A673 (cell line): ENCODE data around the gene CNPY1. TPM values are rescaled to one million over a fixed set of nuclear protein-coding genes. Genes with fewer than 3 reads are reported as not detected.

Experiments used
- BruUV-seq: library from RNA; stranded (reverse); fragments of 400-500 nt; replicated peaks from 2 replicates; lab custom pipeline; 2021; lab: Mats Ljungman, UMichigan
- CTCF ChIA-PET: fragments of 300-600 bp; sonication (Branson Sonifier 250); formaldehyde crosslinking; loops from one replicate; lab custom pipeline; 2022; ENCODE audit warnings: antibody characterized with exemption; lab: Charles Lee
- POLR2A ChIA-PET: fragments of 300-600 bp; sonication (Branson Sonifier 250); formaldehyde crosslinking; loops from one replicate; lab custom pipeline; 2022; ENCODE audit warnings: antibody characterized with exemption; ENCODE audit not compliant: low non-redundant PET; lab: Charles Lee
- DNase-seq: peaks from one replicate; pipeline ENCODE4 v3.0.0-alpha.2; 2015; ENCODE audit warnings: low spot score
- H3K27ac ChIP-seq: fragments of 200-600 bp; sonication (generic); 2 replicates; pipeline ENCODE4 v1.5.1; 2016; ENCODE audit warnings: mixed run types, low read depth, mild to moderate bottlenecking, mixed read lengths, antibody characterized with exemption, low read length; ENCODE audit not compliant: poor library complexity, severe bottlenecking
- H3K27me3 ChIP-seq: fragments of 200-600 bp; sonication (generic); replicated peaks from 2 replicates; pipeline ENCODE4 v1.6.1; 2017; ENCODE audit warnings: mixed run types, low read depth, mild to moderate bottlenecking, mixed read lengths, antibody characterized with exemption, low read length; ENCODE audit not compliant: insufficient read depth, poor library complexity
- H3K36me3 ChIP-seq: fragments of 200-600 bp; sonication (generic); 2 replicates; pipeline ENCODE4 v1.6.1; 2016; ENCODE audit warnings: mixed run types, mild to moderate bottlenecking, mixed read lengths, antibody characterized with exemption, low read length; ENCODE audit not compliant: insufficient read depth, poor library complexity, severe bottlenecking
- H3K4me1 ChIP-seq: fragments of 200-600 bp; sonication (generic); 2 replicates; pipeline ENCODE4 v1.6.1; 2017; ENCODE audit warnings: mixed run types, mild to moderate bottlenecking, mixed read lengths, antibody characterized with exemption, low read length; ENCODE audit not compliant: insufficient read depth, poor library complexity, severe bottlenecking
- H3K4me3 ChIP-seq: fragments of 200-600 bp; sonication (generic); 2 replicates; pipeline ENCODE4 v1.5.1; 2016; ENCODE audit warnings: low read depth, mixed run types, mild to moderate bottlenecking, mixed read lengths, low read length; ENCODE audit not compliant: poor library complexity, severe bottlenecking
- H3K9me3 ChIP-seq: fragments of 200-600 bp; sonication (generic); 2 replicates; pipeline ENCODE4 v1.6.1; 2016; ENCODE audit warnings: mixed run types, low read depth, mild to moderate bottlenecking, mixed read lengths, antibody characterized with exemption, low read length; ENCODE audit not compliant: poor library complexity, severe bottlenecking
- CTCF ChIP-seq: fragments of 300-800, 200-600 bp; sonication (generic); conservative IDR thresholded peaks from 2 replicates; pipeline ENCODE4 v1.5.1; 2017; ENCODE audit warnings: low read depth, mild to moderate bottlenecking, antibody characterized with exemption, low read length, moderate library complexity, mixed read lengths
- EZH2 ChIP-seq: fragments of 200-600 bp; sonication (generic); IDR thresholded peaks from 2 replicates; pipeline ENCODE4 v1.6.1; 2017; ENCODE audit warnings: borderline replicate concordance, low read depth, mild to moderate bottlenecking, mixed read lengths, antibody characterized with exemption, low read length; ENCODE audit not compliant: poor library complexity, severe bottlenecking
- intact Hi-C: fragments of 100-400 bp; cut with micrococcal nuclease; formaldehyde crosslinking; loops from one replicate; pipeline ENCODE4 v1.10.0; 2022; ENCODE audit not compliant: unreplicated experiment
- total RNA-seq: library from RNA; stranded (reverse); gene quantifications from 2 replicates; pipeline ENCODE4 v1.2.3, GENCODE V29; 2021

Gene CNPY1
- total RNA-seq, 1 experiment from 2014 or later: not detected

- no peak for DNase-seq
- POLR2A ChIA-PET: no interaction called here
- intact Hi-C loops: loop anchor here (10.0 kb wide), 1 partner anchor 605 kb away; no protein-coding TSS in a partner anchor
- BruUV-seq: no TSS peak
- H3K4me3 ChIP-seq: no peak overlapping the region
- CTCF ChIA-PET: no interaction called here
- H3K27me3 ChIP-seq: peaks cover 61% of the 10 kb centered on the region
- no peak for TF ChIP-seq EZH2
- no peak for TF ChIP-seq CTCF
- peaks cover 14% of the 10 kb centered on the region for H3K4me1 ChIP-seq
- no peaks in the 10 kb centered on the region for H3K9me3 ChIP-seq
- no peak overlapping the region for H3K27ac ChIP-seq
- no peaks in the 10 kb centered on the region for H3K36me3 ChIP-seq
Measured at GRCh38 chr7:155529845-155530244, 16.5 kb downstream of the CNPY1 start.

- TF ChIP-seq EZH2 (no peak), CTCF (no peak)
- POLR2A ChIA-PET: no interaction called here
- Histone ChIP-seq H3K36me3 (no peaks in the 10 kb centered on the region), H3K27me3 (peaks cover 58% of the 10 kb centered on the region), H3K27ac (no peak overlapping the region), H3K9me3 (no peaks in the 10 kb centered on the region), H3K4me1 (peaks cover 14% of the 10 kb centered on the region), H3K4me3 (no peak overlapping the region)
- BruUV-seq: no TSS peak
- intact Hi-C loops: no loop called here
- no peak for DNase-seq
- CTCF ChIA-PET: no interaction called here
Measured at GRCh38 chr7:155529346-155529745, 17.0 kb downstream of the CNPY1 start.

- Histone ChIP-seq H3K4me3 (no peak overlapping the region), H3K27me3 (peaks cover 49% of the 10 kb centered on the region), H3K9me3 (no peaks in the 10 kb centered on the region), H3K27ac (no peak overlapping the region), H3K4me1 (peaks cover 1% of the 10 kb centered on the region), H3K36me3 (no peaks in the 10 kb centered on the region)
- intact Hi-C loops: no loop called here
- BruUV-seq: no TSS peak
- CTCF ChIA-PET: no interaction called here
- POLR2A ChIA-PET: no interaction called here
- TF ChIP-seq CTCF: no peak
- TF ChIP-seq EZH2: no peak
- DNase-seq: no peak
Measured at GRCh38 chr7:155527664-155528063, 18.7 kb downstream of the CNPY1 start.
